HK-2 (cell line): ENCODE measurements around the gene ITGAE.

Experiments used
- DNase-seq: peaks from one replicate; pipeline ENCODE4 v3.0.0-alpha.2; 2018; ENCODE audit not compliant: unreplicated experiment

ITGAE gene

DNA sequence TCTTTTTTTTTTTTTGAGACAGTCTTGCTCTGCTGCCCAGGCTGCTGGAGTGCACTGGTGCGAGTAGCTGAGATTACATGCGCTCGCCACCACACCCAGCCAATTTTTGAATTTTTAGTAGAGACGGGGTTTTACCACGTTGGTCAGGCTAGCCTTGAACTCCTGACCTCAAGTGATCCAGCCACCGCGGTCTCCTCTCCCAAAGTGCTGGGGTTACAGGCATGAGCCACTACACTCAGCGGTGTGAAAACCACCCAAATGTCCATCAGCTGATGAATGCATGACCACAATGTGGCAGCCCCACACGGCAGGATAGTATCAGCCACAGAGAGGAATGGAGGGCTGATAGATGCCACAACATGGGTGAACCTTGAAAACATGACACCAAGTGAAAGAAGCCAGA is 107.2 kb downstream of the ITGAE start:
- DNase-seq, result peak; percentile 39

DNA sequence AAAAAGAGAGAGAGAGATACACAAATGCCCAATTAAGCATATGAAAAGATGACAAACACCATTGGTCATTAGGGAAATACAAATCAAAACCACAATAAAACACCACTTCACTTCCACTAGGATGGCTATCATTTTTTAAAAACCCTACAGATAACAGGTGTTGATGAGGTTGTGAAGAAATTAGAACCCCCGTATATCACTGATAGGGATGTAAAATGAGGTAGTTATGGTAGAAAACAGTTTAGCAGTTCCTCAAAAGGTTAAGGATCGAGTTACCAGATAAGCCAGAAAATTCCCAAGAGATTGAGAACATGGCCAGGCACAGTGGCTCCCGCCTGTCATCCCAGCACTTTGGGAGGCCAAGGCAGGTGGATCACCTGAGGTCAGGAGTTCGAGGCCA is 107.8 kb downstream of the ITGAE start:
- DNase-seq, result no peak

DNA sequence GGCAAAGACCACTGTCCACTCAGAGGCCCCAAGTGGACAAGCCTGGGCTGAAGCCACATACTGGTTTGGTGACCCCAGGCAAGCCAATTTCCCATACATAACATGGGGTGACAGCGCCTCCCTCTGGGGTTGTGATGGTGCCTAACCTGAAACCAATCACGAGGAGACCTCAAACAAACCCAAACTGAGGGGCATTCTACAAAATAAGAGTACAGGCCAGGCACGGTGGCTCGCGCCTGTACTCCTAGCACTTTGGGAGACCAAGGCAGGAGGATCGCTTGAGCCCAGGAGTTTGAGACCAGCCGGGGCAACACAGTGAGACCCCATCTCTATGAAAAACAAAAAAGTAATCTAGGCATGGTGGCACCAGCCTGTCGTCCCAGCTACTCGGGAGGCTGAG is 108.6 kb downstream of the ITGAE start:
- no peak for DNase-seq

DNA sequence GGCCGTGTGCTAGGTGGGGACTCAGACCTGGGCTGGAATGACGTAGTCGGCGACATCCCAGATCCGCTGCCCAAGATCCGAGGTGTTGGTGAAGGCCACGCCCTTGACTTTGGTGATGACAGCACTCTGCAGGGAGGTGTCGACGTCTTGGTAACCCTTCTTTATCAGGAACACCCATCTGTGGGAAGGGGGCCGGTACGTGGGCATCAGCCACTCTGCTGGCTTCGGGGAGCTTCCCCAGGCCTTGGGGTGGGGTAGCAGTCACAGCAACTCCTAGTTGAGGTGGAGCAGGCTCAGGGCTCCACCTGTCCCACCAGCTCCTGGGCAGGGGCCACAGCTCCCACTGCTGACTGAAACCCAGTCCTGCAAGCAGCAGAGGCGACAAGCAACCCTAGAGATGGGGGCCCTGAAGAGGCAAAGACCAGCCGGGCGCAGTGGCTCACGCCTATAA is 109.3 kb downstream of the ITGAE start:
- no peak for DNase-seq

DNA sequence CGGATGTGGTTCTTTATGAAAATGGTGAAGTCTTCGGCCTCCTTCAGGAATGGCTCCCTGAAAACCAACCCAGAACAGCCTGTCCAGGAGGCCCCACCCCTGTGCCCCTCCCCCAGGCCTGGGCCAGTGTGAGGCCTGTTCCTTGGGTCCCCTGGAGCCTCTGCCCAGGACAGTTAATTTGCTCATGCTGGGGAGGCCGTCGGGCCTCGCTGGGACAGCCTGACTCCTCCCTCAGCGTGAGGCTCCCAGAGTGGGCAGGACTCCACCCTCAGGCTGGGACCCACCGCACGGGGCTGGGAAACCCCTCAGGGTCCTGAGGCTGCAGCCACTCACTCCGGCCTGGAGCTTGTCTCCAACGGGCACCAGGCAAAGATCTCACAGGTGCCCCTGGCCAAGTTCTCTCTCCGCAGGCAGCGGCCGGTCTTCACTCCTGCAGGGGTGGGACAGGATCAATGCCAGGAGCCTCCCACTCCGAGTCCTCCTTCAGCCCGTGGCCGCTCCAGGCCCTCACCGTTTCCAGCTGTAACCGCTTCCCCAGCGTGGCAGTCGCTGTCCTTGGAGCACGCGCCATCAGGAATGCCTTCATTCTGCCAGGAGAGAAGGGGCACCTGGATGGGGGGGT is 110.8 kb downstream of the ITGAE start:
- DNase-seq, result no peak

DNA sequence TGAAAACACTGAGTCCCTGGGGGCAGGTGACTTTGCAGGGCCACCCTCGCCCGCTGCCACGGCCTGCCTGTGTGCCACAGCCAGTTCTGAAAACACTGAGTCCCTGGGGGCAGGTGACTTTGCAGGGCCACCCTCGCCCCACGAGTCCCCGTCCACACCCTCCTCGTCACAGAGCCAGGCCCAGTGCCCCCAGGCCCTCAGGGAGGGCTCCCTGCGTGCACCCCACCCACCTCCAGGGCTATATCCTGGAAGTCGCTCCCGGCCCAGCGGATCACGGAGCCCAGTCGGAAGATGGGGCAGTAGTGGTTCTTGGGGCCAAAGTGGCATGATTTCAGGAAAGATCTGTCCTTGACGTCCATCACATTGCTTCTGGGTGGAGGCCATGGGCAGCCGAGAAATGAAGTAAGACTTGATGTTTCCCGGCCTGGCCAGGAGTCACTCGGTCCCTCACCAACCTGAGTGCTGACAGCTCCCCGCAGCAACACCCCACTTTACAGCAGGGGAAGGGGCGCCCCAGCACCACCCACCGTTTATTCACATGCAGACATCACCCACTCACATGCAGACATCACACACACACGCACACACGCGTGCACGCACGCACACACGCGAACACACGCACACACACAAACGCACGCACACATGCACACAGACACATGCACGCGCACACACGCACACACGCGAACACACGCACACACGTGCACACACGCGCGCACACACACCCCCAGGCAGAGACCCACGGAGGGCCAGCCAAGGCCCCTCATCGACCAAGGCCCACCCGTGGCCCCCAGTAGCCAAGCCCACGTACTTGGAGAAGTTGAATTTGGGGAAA is 111.5 kb downstream of the ITGAE start:
- no peak for DNase-seq

DNA sequence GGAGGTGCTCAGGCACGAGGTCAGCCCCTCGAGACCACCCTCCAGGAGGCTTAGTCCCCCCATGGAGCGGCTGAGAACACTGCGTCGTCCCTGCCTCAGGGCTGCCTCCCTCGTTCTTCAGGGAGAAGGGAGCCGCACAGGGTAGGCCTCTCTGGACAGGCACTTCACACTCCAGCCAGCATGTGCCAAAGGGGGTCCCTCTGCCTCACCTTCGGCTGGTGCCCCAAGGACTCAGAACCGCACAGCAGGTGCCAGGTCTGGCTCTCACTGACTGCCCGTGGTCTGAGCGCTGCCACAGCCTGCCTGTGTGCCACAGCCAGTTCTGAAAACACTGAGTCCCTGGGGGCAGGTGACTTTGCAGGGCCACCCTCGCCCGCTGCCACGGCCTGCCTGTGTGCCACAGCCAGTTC is 112.1 kb downstream of the ITGAE start:
- DNase-seq, result no peak

DNA sequence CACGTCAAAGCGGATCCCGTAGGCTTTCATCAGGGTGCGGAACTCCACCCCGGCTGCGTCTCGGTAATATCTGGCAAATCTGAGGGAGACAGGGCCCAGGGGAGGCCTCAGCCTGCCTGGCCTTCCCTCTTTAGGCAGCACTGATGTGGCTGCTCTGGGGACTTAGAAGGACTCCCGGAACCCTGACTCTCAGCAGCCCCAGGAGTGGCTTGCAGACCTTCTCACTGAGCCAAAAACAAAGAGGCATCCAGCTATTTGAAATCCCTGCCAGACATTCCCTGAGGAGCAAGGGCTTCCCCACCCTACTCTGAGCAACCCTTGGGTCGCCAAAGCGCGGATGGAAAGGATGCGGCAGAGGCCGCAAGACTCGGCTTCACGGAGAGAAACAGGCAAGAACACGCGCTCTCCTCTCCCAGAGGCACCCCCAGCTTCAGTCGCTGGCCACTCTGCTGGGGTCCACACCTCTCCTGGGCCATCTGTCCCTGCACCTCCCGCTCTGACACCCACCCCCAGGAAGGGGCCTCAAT is 112.9 kb downstream of the ITGAE start:
- no peak for DNase-seq

DNA sequence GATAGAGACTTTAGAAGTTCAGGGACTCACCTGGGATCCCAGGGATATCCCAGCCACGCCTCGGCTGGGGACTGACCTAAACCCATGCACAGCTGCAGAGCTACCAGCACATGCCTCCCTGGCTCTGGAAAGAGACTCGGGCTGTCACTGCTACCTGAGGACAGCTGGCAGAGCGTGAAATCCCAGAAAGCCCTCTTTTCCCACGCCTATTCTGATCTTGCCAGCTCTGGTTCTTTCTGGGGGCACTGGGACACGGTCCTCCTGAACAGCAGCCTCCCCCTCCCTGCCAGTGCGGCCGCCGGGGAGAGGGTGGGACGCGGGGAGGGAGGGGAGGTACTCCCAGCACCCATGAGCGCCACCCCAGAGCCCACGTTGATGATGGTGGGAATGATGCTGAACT is 115.8 kb downstream of the ITGAE start:
- no peak for DNase-seq

DNA sequence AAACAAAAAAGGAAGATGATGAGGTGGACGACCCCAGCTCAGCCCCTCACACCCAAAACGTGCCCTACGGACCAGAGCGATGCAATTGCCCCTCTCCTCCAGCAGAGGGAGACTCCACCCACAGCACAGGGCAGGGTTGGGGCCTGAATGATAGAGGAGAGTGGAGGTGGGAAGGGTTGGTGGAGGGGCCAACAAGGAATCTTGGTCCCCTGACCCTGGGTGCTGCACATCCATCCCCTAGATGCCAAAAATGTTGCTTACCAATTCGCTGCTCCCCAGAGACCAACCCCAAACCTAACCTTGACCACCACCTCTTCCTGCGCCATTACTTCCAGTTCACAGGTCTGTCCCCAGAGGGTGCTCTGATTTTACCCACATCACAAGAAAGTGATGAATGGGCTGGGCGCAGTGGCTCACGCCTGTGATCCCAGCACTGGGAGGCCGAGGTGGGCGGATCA is 117.9 kb downstream of the ITGAE start:
- no peak for DNase-seq

DNA sequence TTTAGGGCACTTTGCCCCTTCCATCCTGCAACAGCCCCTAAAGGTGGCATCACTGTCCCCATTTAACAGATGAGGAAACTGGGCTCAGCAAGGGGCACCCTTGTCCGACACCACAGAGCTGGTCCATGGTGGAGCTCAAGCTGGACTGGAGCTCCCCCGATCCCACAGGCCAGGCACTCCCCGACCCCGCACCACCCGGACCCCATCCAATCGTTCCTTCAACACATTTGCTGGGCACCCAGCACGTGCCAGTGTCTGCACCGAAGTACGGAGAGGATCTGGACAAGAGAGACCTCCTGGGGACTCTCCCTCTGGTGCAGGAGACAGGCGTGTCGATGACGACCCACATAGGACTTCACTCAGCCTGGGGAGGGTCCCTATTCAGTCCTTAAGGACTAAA is 119.0 kb downstream of the ITGAE start:
- DNase-seq, result no peak

DNA sequence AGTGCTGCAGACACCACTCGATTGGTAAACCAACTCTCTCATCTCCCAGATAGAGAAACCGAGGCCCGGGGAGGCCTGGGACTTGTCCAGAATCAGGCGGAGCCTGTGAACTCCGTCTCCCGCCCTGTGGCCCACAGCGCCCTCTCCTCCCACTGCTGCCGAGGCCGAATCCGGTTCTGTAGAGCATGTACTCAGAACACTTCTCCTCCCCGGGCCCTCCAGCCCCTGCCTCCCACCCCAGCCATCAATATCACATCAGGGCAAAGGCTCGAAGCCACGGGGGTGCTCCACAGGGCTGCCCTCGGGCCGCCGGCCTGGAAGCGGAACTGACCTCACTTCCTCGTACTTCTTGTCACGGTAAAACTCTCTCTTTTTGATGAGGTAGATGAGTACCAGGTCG is 119.4 kb downstream of the ITGAE start:
- DNase-seq, result no peak

DNA sequence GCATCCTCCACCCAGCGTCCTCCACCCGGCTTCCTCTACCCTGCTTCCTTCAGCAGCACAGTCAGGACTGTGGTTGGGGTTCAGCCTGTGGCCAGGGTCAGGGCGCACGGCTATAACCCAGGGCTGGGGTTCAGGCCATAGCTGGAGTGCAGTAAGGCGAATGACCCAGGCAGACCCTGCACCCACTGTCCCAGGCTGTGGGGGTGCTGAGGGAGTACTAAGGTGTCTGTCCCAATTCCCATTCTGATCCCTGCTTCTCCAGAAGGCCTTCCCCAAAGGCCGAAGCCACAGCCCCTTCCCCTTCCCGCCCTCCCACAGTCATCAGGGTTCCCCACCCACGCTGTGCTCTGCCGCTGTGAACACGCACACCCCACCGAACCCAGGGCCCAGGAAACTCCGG is 119.9 kb downstream of the ITGAE start:
- no peak for DNase-seq

DNA sequence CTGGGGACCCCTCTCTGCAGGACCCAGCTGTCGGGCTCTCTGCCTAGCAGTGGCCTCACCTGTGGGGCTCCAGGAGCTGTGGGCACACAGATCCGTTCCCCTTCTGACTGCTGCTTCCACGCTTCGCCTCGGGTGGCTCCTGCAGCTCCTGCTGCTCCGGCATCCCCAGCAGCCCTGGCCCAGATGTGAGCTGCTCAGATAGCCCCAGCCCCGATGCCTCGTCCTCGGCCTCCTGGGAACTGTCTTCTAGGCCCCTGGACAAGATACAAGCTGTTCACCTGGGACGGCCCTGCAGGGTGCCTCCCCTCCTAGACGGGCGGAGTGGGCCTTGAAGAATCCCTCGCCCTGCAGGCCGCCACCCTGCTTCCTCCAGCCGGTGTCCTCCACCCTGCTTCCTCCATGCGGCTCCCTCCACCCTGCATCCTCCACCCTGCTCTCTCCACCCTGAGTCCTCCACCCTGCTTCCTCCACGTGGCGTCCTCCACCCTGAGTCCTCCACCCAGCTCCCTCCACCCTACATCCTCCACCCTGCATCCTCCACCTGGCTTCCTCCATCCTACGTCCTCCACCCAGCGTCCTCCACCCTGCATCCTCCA is 121.4 kb downstream of the ITGAE start:
- DNase-seq, result no peak

DNA sequence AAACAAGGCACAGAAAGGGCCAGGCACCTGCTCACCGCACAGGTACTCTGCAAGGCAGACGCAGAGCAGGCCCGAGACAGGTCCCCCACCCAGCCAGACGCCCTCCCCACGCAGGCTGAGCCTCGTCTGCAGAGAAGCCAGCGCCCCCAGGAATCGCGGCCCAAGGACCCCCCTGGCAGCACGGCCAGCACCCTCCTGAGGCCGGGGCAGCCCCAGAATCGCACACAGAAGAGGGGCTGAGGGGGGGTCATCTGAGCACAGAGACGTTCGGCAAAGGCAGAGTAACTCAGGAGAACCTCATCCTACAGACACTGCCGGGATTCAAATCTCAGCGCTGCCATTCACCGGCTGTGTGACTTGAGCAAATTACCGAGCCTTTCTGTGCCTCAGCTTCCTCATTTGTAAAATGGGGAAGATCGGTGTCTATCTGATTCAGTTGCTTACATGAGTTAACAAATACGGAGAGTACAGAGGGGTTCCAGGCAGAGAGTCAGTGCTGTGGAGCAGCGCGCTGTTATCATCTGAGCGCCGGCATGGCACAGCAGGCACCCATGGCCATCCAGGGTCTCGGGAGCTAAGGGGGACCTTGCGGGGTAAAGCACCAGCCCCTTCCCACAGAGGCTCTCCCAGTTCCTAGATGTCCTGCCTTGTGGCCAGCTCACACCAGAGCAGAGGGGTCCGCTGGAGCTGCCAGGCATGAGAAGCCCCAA is 122.0 kb downstream of the ITGAE start:
- no peak for DNase-seq

DNA sequence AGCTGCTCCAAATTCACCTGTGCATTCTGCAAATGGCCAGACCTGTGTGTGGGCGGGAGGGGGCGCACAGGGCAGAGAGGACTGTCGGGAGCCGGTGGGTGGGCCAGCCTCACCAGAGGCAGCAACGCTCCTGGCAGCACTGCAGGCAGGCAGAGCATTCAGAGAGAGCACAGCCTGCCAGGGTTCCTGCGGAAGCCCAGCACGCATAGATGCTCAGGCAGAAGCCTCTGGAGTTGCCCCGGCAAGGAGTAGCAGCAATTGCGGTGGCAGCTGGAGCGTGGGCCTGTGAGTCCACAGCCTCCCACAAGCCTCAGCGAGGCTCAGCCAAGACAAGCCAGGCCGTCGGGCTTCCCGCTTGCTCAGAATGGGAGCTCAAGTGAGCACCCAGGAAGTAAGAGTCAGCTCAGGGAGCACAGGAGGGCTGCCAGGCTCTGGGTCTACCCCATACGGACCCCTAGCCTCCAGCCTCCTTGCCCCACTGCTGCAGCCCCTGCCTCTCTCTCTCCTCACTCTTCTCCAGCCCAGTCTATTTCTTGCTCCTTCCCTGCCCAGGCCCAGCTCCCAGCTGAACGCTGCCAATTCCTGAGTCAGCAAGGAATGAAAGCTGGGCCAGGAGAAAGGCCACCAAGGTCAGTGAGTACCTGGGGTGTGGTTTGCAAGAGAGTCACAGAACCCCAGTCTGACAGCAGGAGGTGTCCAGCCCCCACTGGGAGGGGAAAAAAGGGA is 122.7 kb downstream of the ITGAE start:
- no peak for DNase-seq

DNA sequence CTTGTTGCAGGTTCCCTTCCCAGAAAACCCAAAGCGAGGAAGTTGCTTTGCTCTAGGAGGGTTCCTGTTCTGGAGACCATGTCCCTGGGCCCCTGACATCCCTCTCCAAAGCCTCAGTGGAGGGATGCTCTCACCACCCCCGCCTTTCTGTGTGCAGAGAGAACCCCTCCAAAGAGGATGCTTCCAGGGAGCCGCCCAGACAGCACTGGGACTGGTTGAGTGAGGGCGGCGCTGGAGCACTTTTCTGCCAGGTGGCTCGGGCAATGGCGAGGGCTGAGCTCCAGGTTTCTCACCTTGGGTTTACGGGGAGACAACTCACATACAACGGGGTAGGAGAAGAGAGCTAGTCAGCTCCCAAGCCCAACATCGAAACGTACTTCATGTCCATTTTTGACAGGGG is 125.1 kb downstream of the ITGAE start:
- no peak for DNase-seq

DNA sequence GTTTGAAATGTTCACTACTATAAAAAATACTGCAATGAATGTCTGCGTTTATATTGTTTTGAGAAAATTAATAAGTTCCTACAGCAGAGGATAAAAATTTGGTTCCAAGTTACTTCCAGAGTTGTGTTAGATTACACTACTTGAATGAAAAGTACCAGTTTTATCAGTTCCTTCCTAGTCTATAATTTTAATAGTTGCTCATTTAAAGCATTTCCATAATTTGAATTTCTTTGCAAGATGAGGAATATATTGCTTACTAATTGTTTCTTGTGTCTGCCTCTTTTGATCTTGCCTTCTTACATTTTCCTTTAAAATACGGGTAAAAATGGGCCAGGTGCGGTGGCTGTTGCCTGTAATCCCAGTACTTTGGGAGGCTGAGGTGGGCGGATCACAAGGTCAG is 128.4 kb downstream of the ITGAE start:
- no peak for DNase-seq

DNA sequence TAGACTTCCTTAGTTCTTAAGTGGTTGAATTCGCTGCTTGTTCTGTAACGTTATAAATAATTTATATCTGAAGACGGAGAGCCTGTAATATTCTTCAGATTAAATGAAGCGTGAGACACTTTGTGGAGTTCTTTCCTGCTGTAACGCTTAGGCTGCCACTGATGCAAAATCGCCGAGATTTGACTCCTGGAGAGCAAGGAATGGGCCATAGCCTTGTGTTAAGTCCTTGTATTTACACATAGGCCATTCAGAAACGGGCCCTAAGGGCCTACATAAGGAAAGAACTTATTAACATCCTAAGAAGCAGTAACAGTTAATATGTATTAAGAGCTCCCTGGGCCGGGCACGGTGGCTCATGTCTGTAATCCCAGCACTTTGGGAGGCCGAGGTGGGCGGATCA is 131.4 kb downstream of the ITGAE start:
- DNase-seq, result no peak

DNA sequence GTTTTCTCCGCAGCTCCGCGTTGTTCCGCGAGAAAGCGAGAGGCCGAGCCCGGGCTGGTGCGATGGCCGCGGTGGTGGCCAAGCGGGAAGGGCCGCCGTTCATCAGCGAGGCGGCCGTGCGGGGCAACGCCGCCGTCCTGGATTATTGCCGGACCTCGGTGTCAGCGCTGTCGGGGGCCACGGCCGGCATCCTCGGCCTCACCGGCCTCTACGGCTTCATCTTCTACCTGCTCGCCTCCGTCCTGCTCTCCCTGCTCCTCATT is 132.0 kb downstream of the ITGAE start:
- DNase-seq, result no peak

DNA sequence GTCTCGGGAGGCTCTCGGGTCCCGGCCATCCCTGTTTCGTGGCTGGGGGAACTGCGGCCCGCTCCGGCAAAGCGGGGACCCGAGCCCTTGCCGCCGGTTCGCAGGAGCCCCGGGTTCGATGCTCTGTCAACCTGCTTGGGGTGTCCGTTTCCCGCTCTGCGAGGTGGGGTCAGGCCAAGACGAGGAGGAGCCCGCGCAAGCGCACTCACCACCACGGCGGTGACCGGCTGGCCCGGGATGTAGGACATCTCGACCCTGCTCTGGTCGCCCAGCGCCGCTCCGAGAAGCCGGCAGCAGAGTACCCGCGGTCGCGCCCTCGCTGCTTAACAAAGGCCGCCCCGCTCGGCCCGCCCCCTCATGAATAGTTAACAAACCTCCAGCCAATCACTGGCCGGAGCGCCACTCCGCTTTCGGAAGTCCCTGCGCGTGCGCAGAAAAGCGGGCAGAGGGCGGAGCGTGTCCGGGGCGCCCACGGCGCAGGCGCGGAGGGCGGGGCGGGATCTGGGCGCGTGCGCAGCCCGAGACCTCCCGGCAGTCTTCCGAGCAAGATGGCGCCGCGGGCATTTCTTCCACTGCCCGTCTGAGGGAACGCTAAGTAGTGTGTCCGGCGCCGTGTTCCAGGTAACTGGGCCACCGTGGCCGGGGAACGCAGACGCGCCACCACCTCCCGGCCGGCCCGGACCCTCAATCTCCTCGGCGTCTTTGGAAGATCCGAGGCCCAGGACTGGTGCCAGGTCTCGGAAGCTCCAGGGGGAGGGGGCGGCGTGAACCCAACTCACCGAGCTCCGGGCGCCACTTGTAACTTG is 132.5 kb downstream of the ITGAE start, which contains the start of the genes EMC6 and TAX1BP3:
Gene EMC6, plus strand, starts transcription at position 534 of the 806 bp plus-strand sequence. CDS start 335 bp downstream, outside the sequence.
Gene TAX1BP3, minus strand, starts transcription at position 300 of the 806 bp plus-strand sequence. Its CDS starts 52 bp downstream, at position 248.
- peak; percentile 99 for DNase-seq
